ENCODE data around the gene ARMC7. TPM values are rescaled to one million over a fixed set of nuclear protein-coding genes. Genes with fewer than 3 reads are reported as not detected.

Gene ARMC7
- total and polyA plus RNA-seq, 10 of the 15 experiments (the other 5 are each of a cell fraction or from before 2014, with no cell fraction given), result 1.5 to 19.8 (median 6.3) TPM

GRCh38 chr17:75065562-75066151, 44.1 kb upstream of the ARMC7 start (continued):
- no peak for TF ChIP-seq CTCF (IDR thresholded peaks at IDR 0.05 in 2 of 3, conservative IDR thresholded peaks at IDR 0.05 in 1 of 3; ENCODE audit: control insufficient read depth in 2 of 3, extremely low read depth in 1 of 3, insufficient read depth in 1 of 3, low read depth in 3 of 3, low read length in 3 of 3)
- TF ChIP-seq NKRF (conservative IDR thresholded peaks at IDR 0.05), result no peak
- TF ChIP-seq SRF (IDR thresholded peaks at IDR 0.05; ENCODE audit: low read depth in 2 of 2, low read length in 2 of 2), result no peak
- TF ChIP-seq SKIL (IDR thresholded peaks at IDR 0.05; ENCODE audit: low read depth, poor library complexity, severe bottlenecking), result no peak
- TF ChIP-seq NR2C1 (IDR thresholded peaks at IDR 0.05), result no peak
- TF ChIP-seq ATF2 (IDR thresholded peaks at IDR 0.05; ENCODE audit: low read length), result peak; percentile 60; the same call in 1 of the 2 replicates
- TF ChIP-seq BACH1 (IDR thresholded peaks at IDR 0.05; ENCODE audit: borderline replicate concordance), result no peak
- TF ChIP-seq FOXM1 (IDR thresholded peaks at IDR 0.05; ENCODE audit: low read depth, low read length), result peak; percentile 29; the same call in 1 of the 2 replicates
- no peak for TF ChIP-seq CHD1 (IDR thresholded peaks at IDR 0.05; ENCODE audit: low read depth, low read length)
- 0 out of 2 replicates have a peak, but pooled peaks have one; percentile 22 for TF ChIP-seq GATAD2B (conservative IDR thresholded peaks at IDR 0.05; ENCODE audit: low read depth)
- TF ChIP-seq ASH2L (IDR thresholded peaks at IDR 0.05; ENCODE audit: borderline replicate concordance, low read depth), result no peak
- TF ChIP-seq SREBF2 (IDR thresholded peaks at IDR 0.05; ENCODE audit: low read length), result no peak
- TF ChIP-seq ATF7 (IDR thresholded peaks at IDR 0.05; ENCODE audit: low read depth), result peak; percentile 33; the same call in 1 of the 2 replicates

Data from GM12878 (cell line).